ENCODE measurements around the gene FIZ1.
A peak's percentile ranks its signal among the peaks of the same experiment; 100 is the strongest.

FIZ1 gene

GRCh38 chr19:55554741-55555152 lies 44.6 kb downstream of the FIZ1 start:
- no peak for TF ChIP-seq CTCF (conservative IDR thresholded peaks at IDR 0.05; ENCODE audit: control insufficient read depth, insufficient read depth, low read depth, low read length)
- DNase-seq (ENCODE audit: low read depth) = no peak
- no peak overlapping the region for H3K4me3 ChIP-seq (ENCODE audit: control insufficient read depth, low read depth, low read length)

- H3K4me3 ChIP-seq (ENCODE audit: control insufficient read depth, low read depth, low read length) = no peak overlapping the region
- no peak for TF ChIP-seq CTCF (conservative IDR thresholded peaks at IDR 0.05; ENCODE audit: control insufficient read depth, insufficient read depth, low read depth, low read length)
- DNase-seq (ENCODE audit: low read depth) = no peak
These were observed 45.0 kb downstream of the FIZ1 start for GRCh38 chr19:55554302-55554701.

GRCh38 chr19:55553217-55554182 lies 45.8 kb downstream of the FIZ1 start:
- DNase-seq (ENCODE audit: low read depth) = no peak
- H3K4me3 ChIP-seq (ENCODE audit: control insufficient read depth, low read depth, low read length) = no peak overlapping the region
- TF ChIP-seq CTCF (conservative IDR thresholded peaks at IDR 0.05; ENCODE audit: control insufficient read depth, insufficient read depth, low read depth, low read length) = no peak

GRCh38 chr19:55552620-55553019 lies 46.7 kb downstream of the FIZ1 start:
- H3K4me3 ChIP-seq (ENCODE audit: control insufficient read depth, low read depth, low read length) = no peak overlapping the region

GRCh38 chr19:55552206-55552605 lies 47.1 kb downstream of the FIZ1 start:
- no peak overlapping the region for H3K4me3 ChIP-seq (ENCODE audit: control insufficient read depth, low read depth, low read length)
- no peak for TF ChIP-seq CTCF (conservative IDR thresholded peaks at IDR 0.05; ENCODE audit: control insufficient read depth, insufficient read depth, low read depth, low read length)
- no peak for DNase-seq (ENCODE audit: low read depth)

More at GRCh38 chr19:55552620-55553019, 46.7 kb downstream of the FIZ1 start:
- TF ChIP-seq CTCF (conservative IDR thresholded peaks at IDR 0.05; ENCODE audit: control insufficient read depth, insufficient read depth, low read depth, low read length) = no peak
- peak; percentile 84 for DNase-seq (ENCODE audit: low read depth)

GRCh38 chr19:55550321-55550650 lies 49.0 kb downstream of the FIZ1 start:
- TF ChIP-seq CTCF (conservative IDR thresholded peaks at IDR 0.05; ENCODE audit: control insufficient read depth, insufficient read depth, low read depth, low read length) = no peak
- DNase-seq (ENCODE audit: low read depth) = no peak
- no peak overlapping the region for H3K4me3 ChIP-seq (ENCODE audit: control insufficient read depth, low read depth, low read length)
